Nephron (organoid): ENCODE measurements around the gene UFC1.
A peak's percentile ranks its signal among the peaks of the same experiment; 100 is the strongest.

ENCODE experiments used
- H3K27ac Mint-ChIP-seq, 3 experiments: 2 replicates each; pipeline ENCODE4 v1.8.0; 2020; ENCODE audit warnings: mixed read lengths in 3 of 3, mild to moderate bottlenecking in 2 of 3, moderate library complexity in 1 of 3
- H3K27me3 Mint-ChIP-seq: 2 replicates; pipeline ENCODE4 v1.8.0; 2021; ENCODE audit warnings: low read depth, mild to moderate bottlenecking, moderate library complexity, mixed read lengths
- H3K36me3 Mint-ChIP-seq: 2 replicates; pipeline ENCODE4 v1.8.0; 2020; ENCODE audit warnings: low read depth, mixed read lengths
- H3K4me1 Mint-ChIP-seq: 2 replicates; pipeline ENCODE4 v1.8.0; 2020; ENCODE audit warnings: mixed read lengths
- H3K4me3 Mint-ChIP-seq, 3 experiments: 2 replicates each; pipeline ENCODE4 v1.8.0; 2020; ENCODE audit warnings: mild to moderate bottlenecking in 3 of 3, mixed read lengths in 3 of 3, moderate library complexity in 2 of 3
- H3K9me3 Mint-ChIP-seq: 2 replicates; pipeline ENCODE4 v1.8.0; 2020; ENCODE audit warnings: mixed read lengths
- CTCF ChIP-seq, 3 experiments: fragments of 200-600 bp; sonication (generic); IDR thresholded peaks; one replicate each; pipeline ENCODE4 v1.5.0; 2021; ENCODE audit warnings: antibody characterized with exemption in 3 of 3; ENCODE audit not compliant: unreplicated experiment in 3 of 3

Gene UFC1

GRCh38 chr1:161158316-161159010 is 4.7 kb downstream of the UFC1 start:
- Mint-ChIP-seq H3K36me3 (peaks cover 59% of the 10 kb centered on the region), H3K27me3 (no peaks in the 10 kb centered on the region), H3K4me1 (peaks cover 57% of the 10 kb centered on the region), H3K9me3 (no peaks in the 10 kb centered on the region), H3K27ac (peak overlapping the region; percentile 88 to 95 (median 91)), H3K4me3 (peak overlapping the region; percentile 91 to 96 (median 92))
- no peak for TF ChIP-seq CTCF (IDR thresholded peaks at IDR 0.05; ENCODE audit: unreplicated experiment in 3 of 3)

GRCh38 chr1:161159087-161159912 is 5.5 kb downstream of the UFC1 start, which contains the start of gene USP21:
USP21 (plus strand) TSS chr1:161159500; CDS start chr1:161160641, 1,141 bp downstream.
- no peaks in the 10 kb centered on the region for H3K9me3 Mint-ChIP-seq
- no peaks in the 10 kb centered on the region for H3K27me3 Mint-ChIP-seq
- H3K4me1 Mint-ChIP-seq = peaks cover 55% of the 10 kb centered on the region
- H3K4me3 Mint-ChIP-seq = peak within 1 kb of the TSS; percentile 91 to 96 (median 92)
- TF ChIP-seq CTCF (IDR thresholded peaks at IDR 0.05; ENCODE audit: unreplicated experiment in 3 of 3) = peak; percentile 13 to 35 (median 25)
- H3K36me3 Mint-ChIP-seq = peaks cover 66% of the 10 kb centered on the region
- H3K27ac Mint-ChIP-seq = peak within 1 kb of the TSS; percentile 88 to 95 (median 91)

- H3K27me3 Mint-ChIP-seq = no peaks in the 10 kb centered on the region
- peaks cover 54% of the 10 kb centered on the region for H3K4me1 Mint-ChIP-seq
- no peak for TF ChIP-seq CTCF (IDR thresholded peaks at IDR 0.05; ENCODE audit: unreplicated experiment in 3 of 3)
- H3K27ac Mint-ChIP-seq = peak overlapping the region; percentile 88 to 95 (median 91)
- H3K36me3 Mint-ChIP-seq = peaks cover 68% of the 10 kb centered on the region
- peak overlapping the region; percentile 91 to 96 (median 92) for H3K4me3 Mint-ChIP-seq
- no peaks in the 10 kb centered on the region for H3K9me3 Mint-ChIP-seq
These were observed 6.1 kb downstream of the UFC1 start for GRCh38 chr1:161159913-161160243.

GRCh38 chr1:161160671-161161145 is 6.9 kb downstream of the UFC1 start:
- peak overlapping the region; percentile 30 to 91 (median 79) for H3K27ac Mint-ChIP-seq
- no peaks in the 10 kb centered on the region for H3K9me3 Mint-ChIP-seq
- H3K36me3 Mint-ChIP-seq = peaks cover 64% of the 10 kb centered on the region
- peak overlapping the region; percentile 91 to 96 (median 92) for H3K4me3 Mint-ChIP-seq
- no peaks in the 10 kb centered on the region for H3K27me3 Mint-ChIP-seq
- peaks cover 53% of the 10 kb centered on the region for H3K4me1 Mint-ChIP-seq
- TF ChIP-seq CTCF (IDR thresholded peaks at IDR 0.05; ENCODE audit: unreplicated experiment in 3 of 3) = no peak

GRCh38 chr1:161161652-161162051 is 7.9 kb downstream of the UFC1 start:
- Mint-ChIP-seq H3K27ac (peak overlapping the region in 1 of 3 experiments; percentile 31), H3K4me1 (peaks cover 61% of the 10 kb centered on the region), H3K36me3 (peaks cover 61% of the 10 kb centered on the region), H3K4me3 (peak overlapping the region; percentile 63 to 96 (median 92)), H3K27me3 (no peaks in the 10 kb centered on the region), H3K9me3 (no peaks in the 10 kb centered on the region)
- no peak for TF ChIP-seq CTCF (IDR thresholded peaks at IDR 0.05; ENCODE audit: unreplicated experiment in 3 of 3)
